GM12892 (cell line): ENCODE measurements around the gene DIS3L.

Source experiments
- POLR2A ChIP-seq: IDR thresholded peaks from 2 replicates; pipeline ENCODE4 v1.6.1; 2011; ENCODE audit warnings: low read depth, low read length, control low read depth
- POLR2AphosphoS5 ChIP-seq: IDR thresholded peaks from 2 replicates; pipeline ENCODE4 v1.6.1; 2011; ENCODE audit warnings: low read depth, low read length, control low read depth

GRCh38 chr15:66251790-66252684, 41.3 kb upstream of the DIS3L start:
- TF ChIP-seq POLR2AphosphoS5 (no peak), POLR2A (no peak)
